Measurements from ENCODE around the gene ARSA. TPM values are rescaled to one million over a fixed set of nuclear protein-coding genes. Genes with fewer than 3 reads are reported as not detected.
"Not testable (repeated sequence)": the region's sequence is repeated elsewhere in the genome, so short reads cannot be mapped to it uniquely, and the experiment has no call there.

The ARSA gene
- total RNA-seq, 2 donors from 2014 or later: 23.8 to 24.7 TPM

DNA sequence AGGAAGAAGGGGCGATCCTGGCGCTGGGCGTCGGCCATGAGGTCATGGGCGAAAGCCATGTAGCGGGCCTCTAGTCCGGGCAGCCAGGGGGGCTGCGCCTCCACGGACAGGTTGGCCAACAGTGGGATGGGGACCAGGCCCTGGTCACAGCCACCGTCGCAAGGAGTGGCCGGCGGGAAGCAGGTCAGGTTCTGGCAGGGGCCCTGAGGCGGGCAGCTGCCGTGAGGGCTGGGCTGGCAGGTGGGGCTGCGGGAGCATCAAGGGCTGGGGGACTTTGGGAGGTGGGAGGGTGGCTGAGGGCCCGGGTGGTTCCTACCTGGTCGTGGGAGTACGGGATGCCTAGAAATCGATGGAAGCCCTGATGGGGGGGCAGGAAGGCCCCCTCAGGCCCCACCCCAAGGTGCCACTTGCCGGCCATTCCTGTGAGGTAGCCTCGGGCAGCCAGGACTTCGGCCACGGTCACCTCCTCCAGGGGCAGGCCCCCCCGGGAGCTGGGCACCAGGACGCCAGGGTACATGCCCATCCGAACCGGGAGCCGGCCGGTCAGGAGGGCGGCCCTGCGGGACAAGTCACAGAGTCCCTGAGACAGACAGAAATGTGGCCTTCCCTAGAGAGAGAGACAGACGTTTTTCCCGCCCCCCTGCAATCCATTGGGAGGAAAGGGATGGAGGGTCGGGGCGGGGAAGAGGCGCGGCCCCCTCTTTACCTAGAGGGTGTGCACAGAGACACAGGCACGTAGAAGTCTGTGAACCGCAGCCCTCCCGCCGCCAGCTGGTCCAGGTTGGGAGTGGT is 906 bp downstream of the ARSA start:
- peak overlapping the region; percentile 60 to 79 for H3K27ac Mint-ChIP-seq
- H3K9me3 Mint-ChIP-seq: no peaks in the 10 kb centered on the region
- ATAC-seq (no peak), DNase-seq (ENCODE audit: low spot score in 2 of 2) (peak in 1 of 2 donors; percentile 55)
- H3K36me3 Mint-ChIP-seq: peaks cover 4 to 10% of the 10 kb centered on the region in 2 donors

DNA sequence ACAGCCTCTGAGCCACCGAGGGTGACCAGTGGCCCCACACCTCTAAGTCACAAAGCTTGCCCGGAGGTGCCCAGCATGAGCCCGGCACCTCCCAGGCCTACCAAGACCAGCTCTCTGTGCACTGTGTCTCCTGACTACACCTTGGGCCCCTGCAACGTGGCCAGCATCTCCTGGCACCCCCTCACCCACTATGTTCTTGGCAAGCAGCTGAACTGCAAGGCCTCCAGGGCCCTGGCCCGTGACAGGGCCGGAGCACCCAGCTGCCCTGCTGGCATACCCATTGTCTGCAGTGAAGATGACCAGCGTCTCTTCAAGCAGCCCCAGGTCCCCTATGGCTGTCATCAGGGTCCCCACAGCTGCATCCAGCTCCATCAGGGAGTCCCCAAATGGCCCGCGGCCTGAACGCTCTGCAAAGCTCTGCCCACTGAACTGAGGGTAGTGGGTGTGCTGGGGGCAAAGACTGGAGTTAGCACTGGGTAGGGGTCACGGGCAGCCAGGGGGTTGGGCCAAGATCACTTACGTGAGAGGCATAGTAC is 1.6 kb downstream of the ARSA start:
- DNase-seq (ENCODE audit: low spot score in 2 of 2): peak in 1 of 2 donors; percentile 57
- Mint-ChIP-seq H3K27ac (peak overlapping the region; percentile 29 to 79), H3K9me3 (no peaks in the 10 kb centered on the region), H3K36me3 (peaks cover 4 to 10% of the 10 kb centered on the region in 2 donors)
- ATAC-seq: no peak

DNA sequence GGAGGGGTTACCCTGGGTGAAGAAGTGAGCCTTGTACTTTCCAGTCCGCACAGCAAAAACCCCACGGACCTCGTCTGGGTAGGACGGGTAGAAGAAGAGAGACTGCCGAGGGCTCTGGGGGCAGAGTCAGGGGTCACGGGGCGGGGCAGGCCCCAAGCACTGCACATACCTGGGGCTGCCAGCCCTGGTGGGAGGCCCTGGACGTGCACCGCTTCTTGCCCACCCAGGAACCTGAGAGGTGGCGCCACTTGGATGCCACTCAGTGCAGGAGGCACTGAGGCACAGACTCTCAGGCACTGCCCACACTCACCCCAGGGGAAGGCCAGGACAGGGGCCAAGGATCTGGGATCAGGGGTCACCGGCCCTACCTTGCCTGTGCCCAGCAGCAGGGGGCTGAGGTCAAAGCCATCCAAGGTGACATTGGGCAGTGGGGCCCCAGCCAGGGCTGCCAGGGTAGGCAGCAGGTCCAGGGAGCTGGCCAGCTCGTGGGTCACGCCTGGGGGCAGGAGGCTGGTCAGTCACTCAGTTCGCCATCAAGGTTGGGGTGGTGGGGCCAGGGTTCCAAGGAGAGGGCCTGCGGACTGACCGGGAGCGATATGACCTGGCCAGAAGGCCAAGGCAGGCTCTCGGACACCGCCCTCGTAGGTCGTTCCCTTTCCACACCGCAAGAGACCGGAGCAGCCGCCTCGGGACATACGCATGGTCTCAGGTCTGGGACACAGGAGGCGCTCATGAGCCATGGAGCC is 2.2 kb downstream of the ARSA start:
- ATAC-seq (no peak), DNase-seq (ENCODE audit: low spot score in 2 of 2) (peak in 1 of 2 donors; percentile 59)
- Mint-ChIP-seq H3K9me3 (no peaks in the 10 kb centered on the region), H3K27ac (no peak overlapping the region), H3K36me3 (peaks cover 4 to 10% of the 10 kb centered on the region in 2 donors)

DNA sequence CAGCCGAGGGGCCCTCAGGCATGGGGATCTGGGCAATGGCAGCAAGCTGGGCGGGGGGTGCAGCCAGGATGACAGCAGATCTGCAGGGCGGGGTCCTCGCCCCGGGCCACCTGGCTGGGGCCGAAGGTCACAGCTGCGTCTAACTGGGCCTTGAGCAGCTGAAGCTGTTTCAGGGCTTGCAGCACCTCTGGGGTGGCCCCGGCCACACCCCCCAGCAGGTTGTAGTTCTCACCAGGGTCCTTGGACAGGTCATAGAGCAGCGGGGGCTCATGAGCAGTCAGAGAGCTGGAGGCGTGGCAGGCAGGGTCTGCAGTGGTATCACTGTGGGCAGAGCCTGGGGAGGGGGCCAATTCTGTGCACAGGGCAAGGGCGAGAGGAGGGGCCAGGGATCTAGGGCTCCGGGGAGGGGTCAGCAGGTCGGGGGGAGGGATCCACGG is 2.8 kb downstream of the ARSA start:
- H3K27ac Mint-ChIP-seq: no peak overlapping the region
- peaks cover 4 to 10% of the 10 kb centered on the region in 2 donors for H3K36me3 Mint-ChIP-seq
- no peak for ATAC-seq
- peak in 1 of 2 donors; percentile 58 for DNase-seq (ENCODE audit: low spot score in 2 of 2)
- no peaks in the 10 kb centered on the region for H3K9me3 Mint-ChIP-seq

DNA sequence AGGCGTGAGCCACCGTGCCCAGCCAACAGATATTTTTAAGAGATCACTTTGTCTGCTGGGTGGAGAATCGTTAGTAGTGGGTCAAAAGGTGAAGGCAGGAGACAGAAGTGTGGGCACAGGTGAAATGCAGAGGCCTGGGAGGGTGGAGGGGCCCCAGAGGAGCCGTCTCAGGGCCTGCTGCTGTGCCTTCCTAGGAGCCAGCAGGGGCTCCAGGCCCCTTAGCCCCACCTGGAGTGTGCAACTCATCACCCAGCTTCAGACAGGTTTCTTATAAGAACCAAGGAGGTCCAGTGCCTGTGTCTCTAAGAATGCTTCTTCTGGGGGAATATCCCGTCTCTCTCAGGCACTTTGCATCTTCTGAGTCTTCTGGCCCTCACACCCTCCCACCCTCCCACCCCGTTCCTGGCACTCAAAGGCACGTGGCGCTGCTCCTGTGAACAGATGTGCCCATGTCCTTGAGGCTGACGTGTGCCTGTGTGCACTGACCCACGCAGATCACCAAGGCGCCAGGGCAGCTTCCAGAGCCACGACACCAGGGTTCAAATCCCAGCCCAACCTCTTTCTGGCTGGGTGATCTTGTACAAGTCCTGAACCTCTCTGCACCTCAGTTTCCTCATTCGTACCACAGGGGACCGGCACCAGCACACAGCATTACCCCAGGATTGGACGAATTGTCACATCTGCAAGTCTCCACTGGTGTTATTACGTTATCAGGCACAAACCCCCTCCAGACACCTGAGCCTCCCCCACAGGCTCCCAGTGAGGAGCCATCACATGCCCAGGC is 3.4 kb downstream of the ARSA start:
- H3K9me3 Mint-ChIP-seq: no peaks in the 10 kb centered on the region
- ATAC-seq: no peak
- H3K27ac Mint-ChIP-seq: peak overlapping the region in 1 of 2 donors; percentile 52
- H3K36me3 Mint-ChIP-seq: peaks cover 4 to 10% of the 10 kb centered on the region in 2 donors
- no peak for DNase-seq (ENCODE audit: low spot score in 2 of 2)

DNA sequence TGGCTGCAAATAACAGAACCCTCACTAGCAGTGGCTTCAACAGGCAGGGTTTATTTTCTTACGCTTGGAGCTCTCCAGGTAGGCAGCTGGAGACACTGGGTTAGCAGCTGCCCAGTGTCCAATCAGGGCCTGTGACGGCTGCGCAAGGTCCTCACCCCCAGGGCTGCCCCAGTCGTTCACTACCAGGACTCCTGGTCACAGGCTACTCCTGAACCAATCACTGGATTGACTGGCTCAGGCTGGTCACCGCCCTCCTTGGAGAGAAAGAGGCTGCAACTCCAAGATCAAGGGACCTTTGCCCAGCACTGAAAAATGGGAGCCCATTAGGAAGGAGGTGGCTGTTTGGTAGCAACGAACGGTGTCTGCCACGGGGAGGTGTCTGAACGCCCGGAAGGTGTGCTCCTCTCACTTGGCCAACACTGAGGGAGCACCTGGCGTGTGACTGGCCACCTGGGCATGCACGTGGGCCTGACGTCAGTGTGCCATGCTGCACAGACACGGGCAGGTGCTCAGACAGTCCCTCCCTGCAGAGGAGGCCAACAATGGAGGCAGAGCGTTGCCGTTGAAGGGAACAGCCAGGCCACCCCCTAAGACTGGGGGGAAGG is 5.1 kb downstream of the ARSA start:
- H3K36me3 Mint-ChIP-seq: no peaks in the 10 kb centered on the region
- no peaks in the 10 kb centered on the region for H3K9me3 Mint-ChIP-seq
- no peak for ATAC-seq
- DNase-seq (ENCODE audit: low spot score in 2 of 2): no peak
- peak overlapping the region; percentile 14 to 90 for H3K27ac Mint-ChIP-seq

DNA sequence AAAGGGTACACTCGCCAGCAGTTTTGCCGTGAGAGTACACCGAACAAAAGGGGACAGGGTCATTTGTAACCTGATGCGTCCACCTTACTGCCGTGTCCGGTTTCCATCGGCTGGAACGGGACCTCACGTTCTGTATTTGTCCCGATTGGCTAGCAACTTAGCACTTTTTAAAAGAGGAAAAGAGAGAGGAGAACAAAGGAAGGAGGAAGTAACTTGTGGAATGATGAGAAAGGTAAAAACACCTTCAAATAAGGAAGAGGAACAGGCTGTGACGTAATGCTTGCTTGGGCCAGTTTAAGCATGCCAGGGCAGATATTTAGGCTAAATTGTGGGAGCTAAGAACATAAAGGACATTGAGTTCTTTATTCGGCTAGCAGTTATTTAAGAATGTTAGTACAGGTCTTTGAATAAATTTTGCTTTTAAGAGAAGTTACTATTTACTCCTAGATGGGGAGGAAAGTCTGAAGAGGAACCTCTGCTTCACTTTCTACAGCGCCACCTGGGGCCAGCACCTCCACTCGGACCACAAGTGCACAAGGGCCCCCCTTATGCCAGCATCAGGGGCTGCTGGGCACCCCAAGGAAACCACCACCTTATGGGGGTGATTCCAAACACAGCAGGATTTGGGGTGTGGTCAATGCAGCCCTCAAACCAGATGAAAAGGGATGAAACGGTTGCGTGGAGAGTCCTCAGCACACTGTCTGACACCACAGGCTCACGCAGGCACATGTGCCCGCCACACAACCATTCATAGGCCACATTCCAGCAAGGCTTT is 5.8 kb downstream of the ARSA start:
- H3K36me3 Mint-ChIP-seq: no peaks in the 10 kb centered on the region
- H3K27ac Mint-ChIP-seq: peak overlapping the region; percentile 90 to 100
- DNase-seq (ENCODE audit: low spot score in 2 of 2) (no peak), ATAC-seq (peak in 1 of 2 donors; percentile 13)
- no peaks in the 10 kb centered on the region for H3K9me3 Mint-ChIP-seq

DNA sequence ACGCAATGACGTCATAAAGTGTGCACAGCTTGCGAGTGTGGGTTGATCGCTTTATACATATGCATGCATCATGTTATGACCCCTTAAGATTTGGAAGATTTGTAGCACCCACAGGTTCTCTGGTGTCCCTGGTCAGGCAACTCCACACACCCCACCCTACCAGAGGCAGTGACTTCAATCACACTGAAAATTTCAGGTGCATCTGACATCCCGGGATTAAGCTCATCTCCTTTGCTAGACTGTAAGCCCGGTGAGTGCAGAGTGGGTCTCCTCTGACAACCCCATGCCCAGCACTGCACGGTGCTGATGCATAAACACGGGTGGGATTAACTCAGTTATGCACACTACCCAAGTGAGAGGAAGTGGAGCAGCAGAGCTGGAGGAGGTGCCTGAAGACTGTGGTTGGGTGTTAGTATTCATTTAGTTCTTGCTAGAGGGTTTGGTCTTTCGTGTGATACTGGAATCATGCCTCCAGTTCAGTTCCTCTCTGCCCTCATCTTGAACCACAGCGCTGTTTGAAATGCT is 6.5 kb downstream of the ARSA start:
- Mint-ChIP-seq H3K27ac (peak overlapping the region; percentile 90 to 100), H3K9me3 (no peaks in the 10 kb centered on the region), H3K36me3 (no peaks in the 10 kb centered on the region)
- DNase-seq (ENCODE audit: low spot score in 2 of 2): peak in 1 of 2 donors; percentile 59
- peak; percentile 71 to 79 for ATAC-seq

DNA sequence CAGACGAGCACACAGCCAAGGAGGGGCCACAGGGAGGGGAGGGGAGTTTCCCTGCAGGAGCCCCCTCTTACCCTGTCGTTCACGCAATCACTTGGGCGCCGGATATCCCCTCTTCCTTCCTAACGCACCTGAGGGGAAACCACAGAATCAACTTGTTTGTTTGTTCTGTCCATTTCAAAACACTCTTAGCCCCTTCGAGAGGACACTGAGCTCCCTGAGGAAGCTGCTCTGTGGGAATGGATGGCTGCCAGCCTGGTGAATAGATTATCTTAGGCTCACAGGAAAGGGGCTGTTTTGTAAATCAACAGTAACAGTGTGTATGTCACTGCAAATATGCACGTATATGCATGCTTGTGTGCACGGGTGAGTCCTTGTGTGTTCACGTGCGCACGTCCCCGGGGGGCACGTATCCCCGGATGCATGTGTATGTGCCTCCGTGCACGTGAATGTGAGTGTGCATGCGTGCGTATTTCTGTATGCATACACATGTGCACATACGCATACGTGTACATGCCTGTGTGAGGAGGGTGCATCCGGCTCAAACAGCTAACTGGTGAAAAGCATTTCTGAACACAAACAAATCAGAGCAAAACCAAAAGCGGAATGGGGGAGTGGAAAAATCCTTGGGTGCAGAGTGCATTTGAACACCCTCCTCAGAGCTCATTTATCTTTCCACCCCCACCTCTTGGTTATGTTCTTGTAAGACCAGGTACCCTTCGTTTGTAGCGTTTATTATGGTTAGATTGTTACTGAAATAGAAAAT is 7.2 kb downstream of the ARSA start:
- H3K27ac Mint-ChIP-seq: peak overlapping the region; percentile 90 to 100
- no peaks in the 10 kb centered on the region for H3K36me3 Mint-ChIP-seq
- peak; percentile 70 to 77 for ATAC-seq
- H3K9me3 Mint-ChIP-seq: no peaks in the 10 kb centered on the region
- DNase-seq (ENCODE audit: low spot score in 2 of 2): peak in 1 of 2 donors; percentile 68

DNA sequence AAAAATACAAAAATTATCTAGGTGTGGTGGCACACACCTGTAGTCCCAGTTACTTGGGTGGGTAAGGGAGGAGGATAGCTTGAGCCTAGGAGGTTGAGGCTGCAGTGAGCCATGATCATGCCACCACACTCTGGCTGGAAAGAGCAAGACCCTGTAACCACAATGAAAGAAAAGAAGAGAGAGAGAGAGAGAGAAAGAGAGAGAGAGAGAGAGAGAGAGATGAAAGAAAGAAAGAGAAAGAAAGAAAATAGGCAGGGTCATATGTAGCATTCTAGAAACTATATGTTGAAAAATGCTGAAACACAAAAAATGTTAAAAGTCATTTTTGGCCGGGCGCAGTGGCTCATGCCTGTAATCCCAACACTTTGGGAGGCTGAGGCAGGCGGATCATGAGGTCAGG is 13.7 kb downstream of the ARSA start:
- not testable (repeated sequence) for H3K27ac Mint-ChIP-seq; DNase-seq (ENCODE audit: low spot score in 2 of 2); H3K36me3 Mint-ChIP-seq; H3K9me3 Mint-ChIP-seq; ATAC-seq

DNA sequence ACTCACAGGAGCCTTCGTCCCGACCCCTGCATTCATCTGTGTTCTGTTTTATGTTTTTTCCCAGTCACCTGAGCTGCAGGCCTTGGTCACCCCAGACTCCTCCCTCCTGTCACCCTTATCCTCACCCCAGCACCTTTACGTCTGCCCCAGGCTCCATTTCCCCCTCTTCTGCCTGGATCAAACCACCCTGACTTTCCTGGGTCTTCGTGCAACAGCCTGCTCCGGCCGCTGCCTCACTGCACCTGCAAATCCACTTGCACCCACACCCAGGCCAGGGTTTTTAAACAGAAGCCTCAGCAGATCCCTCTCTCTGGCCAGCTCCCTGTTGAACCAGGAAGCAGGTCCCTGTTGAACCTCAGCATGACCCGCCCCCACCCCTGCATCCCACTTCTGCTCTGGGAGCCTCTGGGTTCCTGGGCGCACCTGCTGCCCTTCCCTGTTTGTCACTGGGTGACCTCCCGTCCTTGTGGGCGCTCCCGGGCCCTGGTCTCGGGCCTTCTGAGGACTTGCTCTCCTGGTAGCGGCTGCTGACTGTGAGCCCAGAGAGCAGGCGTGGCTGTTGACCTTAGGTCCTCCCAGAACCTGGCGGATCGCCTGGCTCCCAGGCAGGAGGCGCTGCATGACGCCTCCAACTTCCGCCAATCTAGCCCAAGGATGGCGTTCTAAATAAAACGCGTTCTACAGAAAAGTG is 14.5 kb downstream of the ARSA start:
- ATAC-seq: no peak
- H3K9me3 Mint-ChIP-seq: no peaks in the 10 kb centered on the region

DNA sequence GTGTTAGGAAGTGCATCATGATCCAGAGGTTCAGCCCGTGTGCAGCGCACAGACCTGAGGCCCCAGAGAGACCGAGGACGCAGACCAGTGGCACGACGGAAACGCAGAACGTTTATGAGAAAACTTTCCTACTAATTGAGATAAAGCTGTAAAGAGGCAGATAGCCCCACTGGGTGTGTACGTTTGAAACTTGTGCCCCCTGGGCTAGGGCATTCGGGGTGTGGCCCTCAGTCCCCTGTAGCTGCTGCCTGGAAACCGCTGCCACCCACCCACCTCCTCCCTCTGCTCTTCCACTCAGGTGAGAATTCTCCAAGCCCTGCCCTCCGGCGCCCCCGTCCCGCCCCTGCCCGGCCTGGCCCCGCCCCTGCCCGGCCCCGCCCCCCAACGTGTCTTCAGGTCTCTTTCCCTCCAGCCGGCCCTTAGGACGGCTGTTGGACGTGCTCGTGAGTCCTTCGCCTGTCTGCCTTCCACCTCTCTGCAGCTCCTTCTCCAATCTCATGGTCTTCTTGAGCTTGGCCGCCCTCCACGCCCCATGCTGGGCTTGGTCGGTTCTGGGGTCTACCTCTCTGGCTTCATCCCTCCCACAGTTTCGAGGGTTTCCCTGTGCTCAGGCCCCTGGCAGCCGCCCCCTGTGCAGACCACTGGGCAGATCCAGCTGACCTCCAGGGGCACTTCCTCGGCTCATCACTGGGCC is 15.3 kb downstream of the ARSA start:
- peak in 1 of 2 donors; percentile 50 for DNase-seq (ENCODE audit: low spot score in 2 of 2)
- ATAC-seq: peak; percentile 29 to 80
- H3K36me3 Mint-ChIP-seq: no peaks in the 10 kb centered on the region
- peak overlapping the region in 1 of 2 donors; percentile 74 for H3K27ac Mint-ChIP-seq
- no peaks in the 10 kb centered on the region for H3K9me3 Mint-ChIP-seq

More for the DNA sequence above, 14.5 kb downstream of the ARSA start:
- H3K27ac Mint-ChIP-seq: no peak overlapping the region
- no peaks in the 10 kb centered on the region for H3K36me3 Mint-ChIP-seq
- no peak for DNase-seq (ENCODE audit: low spot score in 2 of 2)

DNA sequence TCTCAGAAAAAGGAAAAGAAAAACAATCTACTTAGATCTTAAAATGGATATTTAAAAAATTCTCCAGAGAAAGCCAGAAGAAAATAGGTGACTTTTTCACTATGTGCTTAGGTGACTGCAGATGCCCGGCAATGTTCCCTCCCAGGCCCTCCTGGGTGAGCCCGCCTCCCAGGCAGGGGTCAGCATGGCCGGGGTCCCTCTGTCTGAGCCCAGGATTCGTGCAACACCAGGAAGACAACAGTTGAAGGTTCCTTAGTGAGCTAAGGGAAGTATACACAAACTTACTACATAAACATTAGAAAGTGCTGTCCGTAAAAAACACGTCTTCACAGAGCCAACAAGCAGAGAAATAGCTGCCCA is 15.8 kb downstream of the ARSA start:
- Mint-ChIP-seq H3K9me3 (no peaks in the 10 kb centered on the region), H3K27ac (no peak overlapping the region), H3K36me3 (no peaks in the 10 kb centered on the region)
- ATAC-seq: no peak
- DNase-seq (ENCODE audit: low spot score in 2 of 2): no peak

All from activated naive CD4-positive, alpha-beta T cell treated with anti-CD3 and anti-CD28 coated beads, Interleukin-2, amount 50 U/mL, for 72 hours (primary cell).